ENCODE measurements around the gene UBA1.

The UBA1 gene

DNA sequence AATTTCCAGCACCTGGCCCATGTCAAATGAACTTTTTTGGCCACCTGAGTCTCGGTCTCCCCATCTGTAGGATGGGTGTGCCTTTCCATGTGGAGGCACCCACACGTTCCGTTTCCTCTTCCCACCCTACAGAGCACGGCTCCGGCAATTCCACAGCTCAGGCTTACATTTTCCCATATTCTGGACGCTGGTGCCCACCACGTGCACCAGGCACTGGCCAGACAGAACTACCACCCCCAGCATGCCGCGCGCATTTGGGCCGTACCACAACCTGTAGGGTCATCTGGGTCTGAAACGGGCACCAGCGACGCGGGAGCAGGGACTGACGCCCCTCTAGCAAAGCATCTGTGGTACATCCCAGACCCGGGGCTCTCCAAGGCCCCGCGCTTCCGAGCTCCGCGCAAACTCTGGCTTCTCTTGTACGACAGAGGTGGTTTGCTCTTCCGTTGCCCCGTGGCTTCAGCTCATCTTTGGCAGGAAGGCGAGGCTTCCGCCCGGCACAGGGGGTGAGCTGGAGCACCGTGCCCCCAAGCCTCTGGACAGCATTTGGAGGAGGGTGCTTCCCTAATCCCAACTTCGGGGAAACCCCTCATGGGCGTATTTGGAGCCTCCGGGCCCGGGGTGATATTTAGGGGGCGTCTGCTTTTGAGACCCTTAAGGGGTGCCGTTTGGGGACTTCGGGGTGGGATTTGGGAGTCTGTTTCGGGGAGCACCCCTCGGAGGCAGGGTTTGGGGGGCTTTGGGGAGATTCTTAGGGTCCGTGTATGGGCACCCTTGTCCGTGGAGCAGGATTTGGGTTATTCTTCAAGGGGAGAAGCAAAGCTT is 3.0 kb upstream of the UBA1 start:
- peak; percentile 96 for DNase-seq

- DNase-seq, result no peak
Observed at GRCh38 chrX:47191331-47191730, 2.3 kb upstream of the UBA1 start.

- no peak for DNase-seq
Observed at GRCh38 chrX:47191806-47192401, 1.7 kb upstream of the UBA1 start.

DNA sequence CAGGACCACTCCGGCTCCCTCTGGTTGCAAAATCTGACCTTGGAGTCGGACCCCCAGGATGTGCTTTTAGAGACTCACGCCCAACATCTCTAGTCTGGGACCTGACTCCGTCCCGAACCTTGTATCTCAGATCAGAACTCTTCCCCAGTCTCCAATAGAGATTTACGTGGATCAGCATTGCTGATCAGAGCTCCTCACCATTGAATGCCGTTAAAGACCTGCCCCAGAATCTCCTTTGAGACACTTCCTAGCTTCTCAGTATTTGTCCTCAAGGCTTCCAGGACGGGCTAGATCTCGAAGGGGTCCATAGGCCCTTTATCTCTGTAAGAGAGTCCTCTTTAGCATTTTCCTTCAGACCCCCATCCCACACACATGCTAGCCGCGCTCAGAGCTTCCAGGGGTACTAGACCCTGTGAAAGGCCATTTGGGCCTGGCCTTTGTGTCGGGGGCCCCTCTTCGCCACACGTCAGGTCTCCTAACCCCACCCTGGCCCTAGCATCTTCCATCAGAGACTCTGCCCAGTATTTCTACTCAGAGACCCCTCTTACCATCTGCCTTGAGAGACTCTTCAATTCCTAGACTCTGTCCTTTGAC is 662 bp downstream of the UBA1 start:
- DNase-seq, result no peak

- no peak for DNase-seq
Observed at GRCh38 chrX:47196098-47196497, 2.5 kb downstream of the UBA1 start.

- DNase-seq, result no peak
Observed at GRCh38 chrX:47197526-47197925, 3.9 kb downstream of the UBA1 start.

DNA sequence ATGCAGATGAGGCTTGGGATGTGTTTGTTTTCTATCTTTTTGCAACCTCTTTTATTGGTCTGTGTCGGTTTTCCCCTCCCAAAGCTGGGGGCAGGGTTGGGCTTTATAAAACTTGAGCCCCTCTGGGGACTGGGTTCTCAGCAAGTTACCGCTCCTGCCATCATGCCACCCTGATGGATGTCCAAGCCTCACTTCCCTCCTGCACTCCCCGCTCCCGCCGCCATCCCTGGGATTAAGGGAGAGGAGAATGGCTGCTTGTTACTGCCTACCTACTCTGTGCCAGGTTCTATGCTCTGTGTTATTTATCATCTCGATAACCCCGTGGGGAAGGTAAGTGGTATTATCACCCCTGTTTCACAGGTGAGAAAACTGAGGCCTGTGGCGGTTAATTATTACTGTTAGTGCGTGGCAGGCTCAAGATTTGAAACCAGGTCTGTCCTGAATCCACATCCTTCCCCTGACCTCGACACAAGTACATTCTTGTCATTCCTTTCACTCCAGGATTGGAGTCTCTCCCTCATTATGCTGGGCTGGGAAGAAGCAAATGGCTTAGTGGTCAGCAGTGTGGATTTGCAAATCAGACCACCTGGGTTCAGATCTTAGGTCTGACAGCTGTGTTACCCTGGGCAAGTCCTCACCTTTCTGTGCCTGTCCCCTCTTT is 4.5 kb downstream of the UBA1 start:
- peak; percentile 71 for DNase-seq

- no peak for DNase-seq
Observed at GRCh38 chrX:47198687-47199080, 5.1 kb downstream of the UBA1 start.

DNA sequence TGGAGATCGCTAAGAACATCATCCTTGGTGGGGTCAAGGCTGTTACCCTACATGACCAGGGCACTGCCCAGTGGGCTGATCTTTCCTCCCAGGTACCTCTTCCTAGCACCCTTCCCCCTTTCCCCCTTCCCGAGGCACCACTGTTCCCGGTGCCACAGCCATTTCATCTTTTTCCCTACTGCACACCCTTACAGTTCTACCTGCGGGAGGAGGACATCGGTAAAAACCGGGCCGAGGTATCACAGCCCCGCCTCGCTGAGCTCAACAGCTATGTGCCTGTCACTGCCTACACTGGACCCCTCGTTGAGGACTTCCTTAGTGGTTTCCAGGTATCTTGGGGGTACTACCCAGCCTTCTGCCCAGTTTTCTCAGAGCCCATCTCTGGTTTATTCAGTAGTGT is 5.7 kb downstream of the UBA1 start:
- DNase-seq, result no peak

GRCh38 chrX:47200385-47201150 is 6.9 kb downstream of the UBA1 start:
- no peak for DNase-seq

GRCh38 chrX:47201345-47201944 is 7.8 kb downstream of the UBA1 start:
- DNase-seq, result no peak

DNA sequence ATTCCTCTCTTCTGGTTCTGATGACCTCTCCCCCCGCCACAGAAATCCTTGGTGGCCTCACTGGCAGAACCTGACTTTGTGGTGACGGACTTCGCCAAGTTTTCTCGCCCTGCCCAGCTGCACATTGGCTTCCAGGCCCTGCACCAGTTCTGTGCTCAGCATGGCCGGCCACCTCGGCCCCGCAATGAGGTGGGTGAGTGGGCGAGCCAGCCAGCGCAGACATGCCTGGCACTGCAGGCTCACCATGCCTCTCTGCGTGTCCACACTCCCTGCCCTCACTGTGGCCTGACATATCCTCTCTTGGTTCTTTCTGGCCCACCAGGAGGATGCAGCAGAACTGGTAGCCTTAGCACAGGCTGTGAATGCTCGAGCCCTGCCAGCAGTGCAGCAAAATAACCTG is 8.7 kb downstream of the UBA1 start:
- DNase-seq, result no peak

GRCh38 chrX:47202877-47203276 is 9.2 kb downstream of the UBA1 start:
- DNase-seq, result no peak

DNA sequence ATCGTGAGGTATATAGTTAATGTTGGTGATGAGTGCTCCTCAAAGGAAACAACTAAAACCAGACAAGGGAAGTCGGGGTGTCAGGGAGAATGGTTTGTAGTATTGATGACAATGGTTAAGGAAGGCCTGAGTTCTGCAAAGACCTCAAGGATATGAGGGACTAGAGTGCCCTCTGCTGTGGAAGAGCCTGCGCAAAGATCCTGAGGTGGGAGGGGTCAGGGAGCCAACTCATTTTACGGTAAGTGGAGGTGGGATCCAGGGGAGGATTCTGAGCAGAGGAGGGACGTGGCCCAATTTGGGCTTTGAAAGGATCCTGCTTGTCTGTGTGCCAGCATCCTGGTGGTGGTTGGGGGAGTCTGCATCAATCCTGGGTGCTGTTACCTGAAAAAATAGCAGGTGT is 11.3 kb downstream of the UBA1 start:
- DNase-seq, result no peak

DNA sequence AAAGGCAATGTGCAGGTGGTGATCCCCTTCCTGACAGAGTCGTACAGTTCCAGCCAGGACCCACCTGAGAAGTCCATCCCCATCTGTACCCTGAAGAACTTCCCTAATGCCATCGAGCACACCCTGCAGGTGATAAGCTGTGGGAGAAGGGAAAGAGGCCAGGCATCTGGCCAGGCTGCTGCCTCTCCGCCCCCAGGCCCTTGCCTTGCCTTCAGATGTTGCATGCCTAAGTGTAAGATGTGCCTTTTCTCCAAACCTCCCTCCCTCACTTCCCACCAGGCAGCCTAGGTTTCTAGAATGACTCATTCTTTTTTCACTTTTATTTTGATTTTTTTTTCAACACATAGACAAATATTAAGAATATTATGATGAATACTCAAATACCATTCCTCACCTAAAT is 12.7 kb downstream of the UBA1 start:
- DNase-seq, result peak; percentile 68

DNA sequence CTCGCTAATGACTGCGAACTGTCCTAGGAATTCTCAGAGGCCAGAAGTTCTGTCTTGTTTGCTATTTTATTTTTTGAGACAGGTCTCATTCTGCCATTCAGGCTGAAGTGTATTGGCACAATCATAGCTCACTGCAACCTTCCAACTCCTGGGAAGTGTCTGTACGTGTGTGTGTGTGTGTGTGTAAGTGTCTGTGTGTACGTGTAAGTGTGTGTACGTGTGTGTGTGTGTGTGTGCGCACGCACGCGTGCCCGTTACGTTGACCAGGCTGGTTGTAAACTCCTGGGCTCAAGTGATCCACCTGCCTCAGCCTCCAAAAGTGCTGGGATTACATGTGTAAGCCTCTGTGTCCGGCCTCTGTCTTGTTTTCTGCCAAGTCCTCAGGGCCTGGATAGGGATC is 14.5 kb downstream of the UBA1 start:
- DNase-seq, result no peak

GRCh38 chrX:47209508-47210238 is 16.0 kb downstream of the UBA1 start:
- no peak for DNase-seq

DNA sequence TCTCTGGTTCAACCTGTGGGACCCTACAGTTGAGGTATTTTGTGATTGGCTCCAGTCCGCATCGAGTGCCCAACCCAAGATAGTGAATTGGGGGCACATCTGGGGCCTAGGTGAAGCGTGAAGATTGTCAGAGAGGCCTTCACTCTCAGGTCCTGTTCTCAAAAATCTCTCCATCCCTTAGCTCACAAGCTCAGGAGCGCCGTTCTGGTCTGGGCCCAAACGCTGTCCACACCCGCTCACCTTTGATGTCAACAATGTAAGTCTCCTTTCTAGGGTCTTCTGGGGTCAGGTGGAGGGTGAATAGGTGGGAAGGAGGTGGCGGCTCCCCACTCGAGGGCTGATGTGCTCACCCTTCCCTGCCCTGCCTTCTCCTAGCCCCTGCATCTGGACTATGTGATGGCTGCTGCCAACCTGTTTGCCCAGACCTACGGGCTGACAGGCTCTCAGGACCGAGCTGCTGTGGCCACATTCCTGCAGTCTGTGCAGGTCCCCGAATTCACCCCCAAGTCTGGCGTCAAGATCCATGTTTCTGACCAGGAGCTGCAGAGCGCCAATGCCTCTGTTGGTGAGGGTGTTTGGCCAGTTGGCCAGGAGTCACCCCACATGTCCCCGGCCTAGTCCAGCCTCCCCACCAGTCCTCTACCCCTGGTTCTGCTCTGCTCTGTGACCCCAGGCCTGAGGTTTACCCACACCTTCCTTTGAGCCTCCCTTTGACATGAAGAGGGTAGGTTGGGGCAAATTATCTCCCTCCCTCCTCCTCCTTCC is 17.2 kb downstream of the UBA1 start:
- no peak for DNase-seq

DNA sequence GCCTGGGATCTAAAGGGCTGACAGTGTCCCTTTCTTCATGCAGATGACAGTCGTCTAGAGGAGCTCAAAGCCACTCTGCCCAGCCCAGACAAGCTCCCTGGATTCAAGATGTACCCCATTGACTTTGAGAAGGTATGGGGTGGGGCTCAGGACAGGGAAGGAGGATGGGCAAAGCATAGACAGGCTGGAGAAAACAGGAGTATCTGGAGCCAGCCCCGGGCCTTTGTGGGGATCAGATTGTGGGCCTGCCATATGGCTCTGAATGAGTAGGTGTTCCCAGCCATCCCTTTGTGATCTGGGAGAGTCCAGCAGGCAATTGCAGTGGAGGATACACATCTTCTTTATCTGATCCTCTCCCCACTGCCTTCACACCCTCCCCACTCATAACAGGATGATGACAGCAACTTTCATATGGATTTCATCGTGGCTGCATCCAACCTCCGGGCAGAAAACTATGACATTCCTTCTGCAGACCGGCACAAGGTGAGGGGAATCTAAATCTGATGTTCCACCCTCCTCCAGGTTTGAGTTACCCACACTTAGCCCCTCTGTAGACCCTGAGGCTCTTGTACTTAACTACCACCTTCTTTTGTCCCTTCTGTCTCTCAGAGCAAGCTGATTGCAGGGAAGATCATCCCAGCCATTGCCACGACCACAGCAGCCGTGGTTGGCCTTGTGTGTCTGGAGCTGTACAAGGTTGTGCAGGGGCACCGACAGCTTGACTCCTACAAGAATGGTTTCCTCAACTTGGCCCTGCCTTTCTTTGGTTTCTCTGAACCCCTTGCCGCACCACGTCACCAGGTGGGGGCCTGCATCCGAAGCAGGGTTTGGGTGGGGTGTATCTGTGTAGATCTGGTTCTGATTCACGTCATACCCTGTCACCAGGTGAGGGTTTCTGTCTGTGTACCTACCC is 19.0 kb downstream of the UBA1 start:
- peak; percentile 21 for DNase-seq
